ENCODE results near the gene SCGN.

DNA sequence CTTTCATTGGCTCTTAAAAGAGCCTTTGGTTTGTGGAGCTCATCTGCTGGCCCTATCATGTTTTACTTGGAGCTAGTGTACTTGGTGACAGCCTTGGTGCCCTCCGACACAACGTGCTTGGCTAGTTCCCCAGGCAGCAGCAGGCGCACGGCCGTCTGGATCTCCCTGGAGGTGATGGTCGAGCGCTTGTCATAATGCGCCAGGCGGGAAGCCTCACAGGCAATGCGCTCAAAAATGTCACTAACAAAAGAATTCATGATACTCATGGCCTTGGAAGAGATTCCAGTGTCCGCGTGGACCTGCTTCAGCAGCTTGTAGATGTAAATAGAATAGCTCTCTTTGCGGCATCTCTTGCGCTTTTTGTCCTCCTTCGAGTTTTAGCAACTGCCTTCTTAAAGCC is 79.7 kb downstream of the SCGN start:
- TF ChIP-seq, protein P1, sequence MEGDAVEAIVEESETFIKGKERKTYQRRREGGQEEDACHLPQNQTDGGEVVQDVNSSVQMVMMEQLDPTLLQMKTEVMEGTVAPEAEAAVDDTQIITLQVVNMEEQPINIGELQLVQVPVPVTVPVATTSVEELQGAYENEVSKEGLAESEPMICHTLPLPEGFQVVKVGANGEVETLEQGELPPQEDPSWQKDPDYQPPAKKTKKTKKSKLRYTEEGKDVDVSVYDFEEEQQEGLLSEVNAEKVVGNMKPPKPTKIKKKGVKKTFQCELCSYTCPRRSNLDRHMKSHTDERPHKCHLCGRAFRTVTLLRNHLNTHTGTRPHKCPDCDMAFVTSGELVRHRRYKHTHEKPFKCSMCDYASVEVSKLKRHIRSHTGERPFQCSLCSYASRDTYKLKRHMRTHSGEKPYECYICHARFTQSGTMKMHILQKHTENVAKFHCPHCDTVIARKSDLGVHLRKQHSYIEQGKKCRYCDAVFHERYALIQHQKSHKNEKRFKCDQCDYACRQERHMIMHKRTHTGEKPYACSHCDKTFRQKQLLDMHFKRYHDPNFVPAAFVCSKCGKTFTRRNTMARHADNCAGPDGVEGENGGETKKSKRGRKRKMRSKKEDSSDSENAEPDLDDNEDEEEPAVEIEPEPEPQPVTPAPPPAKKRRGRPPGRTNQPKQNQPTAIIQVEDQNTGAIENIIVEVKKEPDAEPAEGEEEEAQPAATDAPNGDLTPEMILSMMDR (IDR thresholded peaks at IDR 0.05), result no peak
- no peak for TF ChIP-seq POLR2A (IDR thresholded peaks at IDR 0.05)
